Heart right ventricle (tissue), 16 donors: ENCODE results near the gene UPP2. TPM values are rescaled to one million over a fixed set of nuclear protein-coding genes. Genes with fewer than 3 reads are reported as not detected.
A peak's percentile ranks its signal among the peaks of the same experiment; 100 is the strongest.

ENCODE experiments used
- ATAC-seq, 8 donors: fragments of 200-7000 bp; cut with Tn5 transposase; one replicate each; pipeline ENCODE4 v1.9.1; 2020; ENCODE audit warnings: mild to moderate bottlenecking in 8 of 8, moderate library complexity in 8 of 8, moderate number of reproducible peaks in 1 of 8
- DNase-seq, 2 donors: peaks; one replicate each; pipeline ENCODE4 v3.0.0-alpha.2; 2020
- H3K27ac ChIP-seq, 10 donors: fragments of 200-600 bp; sonication (generic) in 2 of 10; one replicate each; pipeline versions ENCODE4 v1.5.0 to v1.8.0; 2020 to 2022; ENCODE audit warnings: mild to moderate bottlenecking in 3 of 10
- H3K27me3 ChIP-seq, 7 donors: fragments of 200-600 bp; one replicate each; pipeline ENCODE4 v1.8.0; 2021 to 2022; ENCODE audit warnings: mild to moderate bottlenecking in 2 of 7
- H3K36me3 ChIP-seq, 9 donors: fragments of 200-600 bp; sonication (generic) in 1 of 9; one replicate each; pipeline versions ENCODE4 v1.5.0 to v1.8.0; 2020 to 2022; ENCODE audit warnings: mild to moderate bottlenecking in 2 of 9
- H3K4me1 ChIP-seq, 9 donors: fragments of 200-600 bp; sonication (generic) in 1 of 9; one replicate each; pipeline versions ENCODE4 v1.5.0 to v1.8.0; 2020 to 2022; ENCODE audit warnings: mild to moderate bottlenecking in 4 of 9
- H3K4me3 ChIP-seq, 10 donors: fragments of 200-600 bp; sonication (generic) in 2 of 10; one replicate each; pipeline versions ENCODE4 v1.5.0 to v1.8.0; 2020 to 2022; ENCODE audit warnings: mild to moderate bottlenecking in 7 of 10, moderate library complexity in 2 of 10
- H3K9me3 ChIP-seq, 11 donors: fragments of 200-600 bp in 10 of 11; sonication (generic) in 2 of 11; one replicate each; pipeline versions ENCODE4 v1.5.0 to v1.8.0; 2013 to 2022; ENCODE audit warnings: mild to moderate bottlenecking in 2 of 11, control low read depth in 1 of 11, moderate library complexity in 1 of 11
- CTCF ChIP-seq, 9 donors: fragments of 200-600 bp; sonication (generic) in 2 of 9; IDR thresholded peaks; one replicate each; pipeline versions ENCODE4 v1.5.0 to v1.8.0; 2021 to 2022; ENCODE audit warnings: antibody characterized with exemption in 9 of 9, mild to moderate bottlenecking in 5 of 9, moderate library complexity in 1 of 9
- WGBS, 2 donors: extraction: QIAGEN DNeasy Blood & Tissue Kit; methylation state at CpG; one replicate each; pipeline ENCODE4 v1.1.7; 2013; ENCODE audit warnings: inconsistent platforms in 1 of 2; 5-methylcytosine and 5-hydroxymethylcytosine counted together
- intact Hi-C, 10 donors: fragments of 100-400 bp; cut with DNase I; formaldehyde crosslinking; loops; one replicate each; pipeline versions ENCODE4 v1.11.1 to v1.14.2; 2022
- polyA plus RNA-seq, 2 donors: library from polyadenylated mRNA; stranded (reverse); fragments of 200-250 nt; gene quantifications; one replicate each; pipeline ENCODE4 v1.2.3, GENCODE V29; 2013
- total RNA-seq, 10 donors: library from RNA; stranded (reverse); fragmentation: NEBNext Ultra II Directional in 3 of 10; extraction: Animal tissue kit (Norgen Biotek cat#: 25700) in 3 of 10; gene quantifications; one replicate each; pipeline versions ENCODE4 v1.2.1 to v1.2.4, GENCODE V29; 2021 to 2023
- donor health status: Arrhythmogenic right ventricular cardiomyopathy.
- donor health status: ischemic (EF 13 %, LVEDD 7.1; RV severe dilation, severe dysfunction).
- donor health status: healthy with polysubstance abuse.
- donor health status: DM: no; HTN: yes; CAD: no.
- donor health status: DM: no; HTN: no; CAD: no.
- donor health status: ischemic (EF 25% LVEDD 6.9; RV normal size, moderate dysfunction).
- donor health status: ischemic (EF 25% LVEDD 5.7; RV mildly dilated, moderate dysfunction).
- donor health status: healthy.
- donor health status: DM: yes; HTN: yes; CAD: no.
- donor health status: Ischemic cardiomyopathy.
- donor health status: ischemic (EF 35%, LVEDD 5.7; RV mildly dilated, moderate dysfunction).
- donor health status: nonischemic (EF 11% LVEDD 7.7; RV severe dilation, severe dysfunction).
- donor health status: DM: yes; HTN: yes; CAD: no.
- donor health status: PGD.
- donor health status: ischemic (EF 29% LVEDD 5.4; RV normal size, mild dysfunction).
- donor health status: nonischemic (EF 23%, LVEDD 6.1; RV moderate dilation, normal function).

The UPP2 gene
- total and polyA plus RNA-seq, 12 donors = not detected

- 69 to 71% methylated on average over 2 of the region's 2 CpGs for WGBS, 2 donors
- H3K4me1 ChIP-seq = peaks cover 0 to 10% (median 0%) of the 10 kb centered on the region in 9 donors
- no peaks in the 10 kb centered on the region for H3K27me3 ChIP-seq
- peaks cover 0 to 3% (median 0%) of the 10 kb centered on the region in 11 donors for H3K9me3 ChIP-seq
- intact Hi-C loops = no loop called here
- no peak for DNase-seq
- no peak overlapping the region for H3K4me3 ChIP-seq
- TF ChIP-seq CTCF (IDR thresholded peaks at IDR 0.05) = no peak
- no peaks in the 10 kb centered on the region for H3K36me3 ChIP-seq
- peak overlapping the region in 1 of 10 donors; percentile 31 for H3K27ac ChIP-seq
- ATAC-seq = no peak
Observed at GRCh38 chr2:158114516-158114915, 12.8 kb downstream of the UPP2 start.

- Histone ChIP-seq H3K27me3 (no peaks in the 10 kb centered on the region), H3K9me3 (peaks cover 0 to under 1% (median 0%) of the 10 kb centered on the region in 11 donors), H3K4me1 (peaks cover 0 to 10% (median 0%) of the 10 kb centered on the region in 9 donors), H3K4me3 (no peak overlapping the region), H3K27ac (no peak overlapping the region), H3K36me3 (no peaks in the 10 kb centered on the region)
- DNase-seq (no peak), ATAC-seq (no peak)
- intact Hi-C loops = no loop called here
- 79 to 87% methylated on average over 6 of the region's 6 CpGs for WGBS, 2 donors
- TF ChIP-seq CTCF (IDR thresholded peaks at IDR 0.05) = no peak
Observed at GRCh38 chr2:158115202-158115767, 13.6 kb downstream of the UPP2 start.

GRCh38 chr2:158116936-158117335 lies 15.3 kb downstream of the UPP2 start:
- no peak for TF ChIP-seq CTCF (IDR thresholded peaks at IDR 0.05)
- Histone ChIP-seq H3K9me3 (no peaks in the 10 kb centered on the region), H3K4me3 (no peak overlapping the region), H3K27me3 (no peaks in the 10 kb centered on the region), H3K27ac (no peak overlapping the region), H3K4me1 (peaks cover 0 to 10% (median 0%) of the 10 kb centered on the region in 9 donors), H3K36me3 (no peaks in the 10 kb centered on the region)
- DNase-seq (no peak), ATAC-seq (no peak)
- intact Hi-C loops = no loop called here
- 92 to 93% methylated on average over 3 of the region's 3 CpGs for WGBS, 2 donors

- Histone ChIP-seq H3K27ac (no peak overlapping the region), H3K9me3 (no peaks in the 10 kb centered on the region), H3K27me3 (peaks cover 0 to 8% (median 0%) of the 10 kb centered on the region in 7 donors), H3K4me1 (no peaks in the 10 kb centered on the region), H3K36me3 (no peaks in the 10 kb centered on the region), H3K4me3 (no peak overlapping the region)
- no peak for ATAC-seq
- intact Hi-C loops = no loop called here
- no peak for TF ChIP-seq CTCF (IDR thresholded peaks at IDR 0.05)
- whole genome bisulfite sequencing, 2 donors = 94 to 97% methylated on average over 1 of the region's 1 CpG
- no peak for DNase-seq
Observed at GRCh38 chr2:158120102-158120501, 18.4 kb downstream of the UPP2 start.
